ENCODE measurements around the gene HBA1. TPM values are rescaled to one million over a fixed set of nuclear protein-coding genes. Genes with fewer than 3 reads are reported as not detected.

HBA1 gene
- total and polyA plus RNA-seq, 2 of the 8 experiments (the other 6 are each of a cell fraction or from before 2014, with no cell fraction given) = 2.3 TPM

GRCh38 chr16:143047-143446 lies 33.4 kb upstream of the HBA1 start (continued):
- TF ChIP-seq CTBP2 (IDR thresholded peaks at IDR 0.05; ENCODE audit: borderline replicate concordance, insufficient read depth, insufficient read length, low read length) = no peak
